Measurements from ENCODE around the gene MID1IP1. TPM values are rescaled to one million over a fixed set of nuclear protein-coding genes. Genes with fewer than 3 reads are reported as not detected.

MID1IP1 gene
- total RNA-seq, 1 donor from 2014 or later, result 20.5 TPM

DNA sequence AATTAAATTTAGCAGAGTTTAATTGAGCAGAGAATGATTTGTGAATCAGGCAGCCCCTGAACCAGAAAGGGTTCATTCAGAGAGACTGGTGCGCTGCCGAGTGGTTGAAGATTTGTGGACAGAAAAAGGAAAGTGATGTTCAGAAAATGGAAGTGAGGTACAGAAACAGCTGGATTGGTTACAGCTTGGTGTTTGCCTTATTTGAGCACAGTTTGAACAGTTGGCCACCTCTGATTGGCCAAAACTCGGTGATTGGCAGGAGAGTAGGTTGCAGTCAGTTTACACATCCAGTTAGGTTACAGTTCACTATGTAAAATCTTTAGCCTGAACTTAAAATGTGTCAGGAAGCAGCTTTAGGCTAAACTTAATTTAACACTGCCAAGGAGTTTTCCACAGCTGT lies 14.9 kb downstream of the MID1IP1 start:
- no peak for DNase-seq

GRCh38 chrX:38817004-38817703 lies 15.9 kb downstream of the MID1IP1 start:
- peak; percentile 18 for DNase-seq

GRCh38 chrX:38819163-38819562 lies 17.9 kb downstream of the MID1IP1 start:
- DNase-seq, result no peak

DNA sequence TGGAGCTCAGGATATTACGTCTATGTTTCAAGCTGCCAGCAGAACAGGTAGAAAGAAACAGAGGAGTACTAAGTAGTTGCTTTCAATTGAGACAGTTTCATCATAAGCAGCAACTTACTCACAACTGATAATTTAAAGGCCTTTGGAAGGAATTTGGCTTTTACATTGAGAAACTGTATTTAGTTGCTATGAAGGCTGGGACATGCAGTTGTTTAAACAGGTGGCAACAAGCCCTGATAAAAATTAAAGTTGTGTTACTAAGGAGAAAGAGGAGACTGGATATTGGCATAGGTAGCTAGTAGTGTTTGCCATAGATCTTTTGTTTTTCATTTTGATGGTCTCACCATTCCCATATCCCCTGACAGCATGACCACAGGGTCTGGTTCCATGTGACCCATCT lies 18.4 kb downstream of the MID1IP1 start:
- DNase-seq, result no peak

GRCh38 chrX:38820751-38821150 lies 19.5 kb downstream of the MID1IP1 start:
- DNase-seq, result no peak

- peak; percentile 41 for DNase-seq
These were observed 22.9 kb downstream of the MID1IP1 start for GRCh38 chrX:38824176-38824575.

- no peak for DNase-seq
These were observed 30.7 kb downstream of the MID1IP1 start for GRCh38 chrX:38831949-38832348.

- DNase-seq, result no peak
These were observed 36.1 kb downstream of the MID1IP1 start for GRCh38 chrX:38837389-38837788.

- no peak for DNase-seq
These were observed 38.0 kb downstream of the MID1IP1 start for GRCh38 chrX:38839277-38839676.

DNA sequence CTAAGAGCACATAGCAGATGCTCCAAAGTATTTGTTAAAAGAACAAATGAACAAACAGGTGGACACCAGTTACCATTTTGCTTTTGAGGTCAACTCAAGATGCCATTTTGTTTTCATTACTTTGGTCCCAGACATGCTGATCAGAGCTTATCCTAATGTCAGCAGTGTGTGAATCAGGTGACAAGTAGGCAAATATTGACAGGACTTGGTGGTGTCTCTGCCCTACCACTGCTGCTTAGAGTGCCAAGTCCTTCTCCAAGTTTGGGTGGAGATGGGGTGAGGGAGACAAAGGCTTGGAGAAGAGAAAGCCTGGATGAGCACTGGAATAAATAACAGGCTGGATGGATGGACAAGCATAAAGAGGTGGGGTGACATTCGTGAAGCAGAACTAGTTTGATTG lies 38.7 kb downstream of the MID1IP1 start:
- DNase-seq, result no peak

GRCh38 chrX:38841750-38842149 lies 40.5 kb downstream of the MID1IP1 start:
- no peak for DNase-seq

DNA sequence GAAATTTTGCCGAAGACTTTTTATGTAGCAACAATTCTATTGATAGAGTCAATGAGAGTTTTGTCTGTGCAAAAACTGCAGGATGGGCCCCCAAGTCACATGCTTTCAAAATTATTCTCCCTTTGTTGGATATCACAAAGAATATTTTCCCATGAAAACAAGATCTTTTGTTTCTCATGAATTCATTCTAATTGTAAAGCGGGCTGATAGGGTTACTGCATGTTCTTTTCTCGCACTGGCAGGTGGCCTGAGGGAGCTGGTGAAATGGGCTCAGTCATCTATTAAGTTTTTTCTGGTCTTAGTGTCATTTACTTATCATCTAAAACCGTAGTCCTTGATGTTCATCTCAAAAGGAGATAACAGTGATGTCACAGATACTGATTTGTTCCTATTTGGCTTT lies 44.2 kb downstream of the MID1IP1 start:
- DNase-seq, result no peak

DNA sequence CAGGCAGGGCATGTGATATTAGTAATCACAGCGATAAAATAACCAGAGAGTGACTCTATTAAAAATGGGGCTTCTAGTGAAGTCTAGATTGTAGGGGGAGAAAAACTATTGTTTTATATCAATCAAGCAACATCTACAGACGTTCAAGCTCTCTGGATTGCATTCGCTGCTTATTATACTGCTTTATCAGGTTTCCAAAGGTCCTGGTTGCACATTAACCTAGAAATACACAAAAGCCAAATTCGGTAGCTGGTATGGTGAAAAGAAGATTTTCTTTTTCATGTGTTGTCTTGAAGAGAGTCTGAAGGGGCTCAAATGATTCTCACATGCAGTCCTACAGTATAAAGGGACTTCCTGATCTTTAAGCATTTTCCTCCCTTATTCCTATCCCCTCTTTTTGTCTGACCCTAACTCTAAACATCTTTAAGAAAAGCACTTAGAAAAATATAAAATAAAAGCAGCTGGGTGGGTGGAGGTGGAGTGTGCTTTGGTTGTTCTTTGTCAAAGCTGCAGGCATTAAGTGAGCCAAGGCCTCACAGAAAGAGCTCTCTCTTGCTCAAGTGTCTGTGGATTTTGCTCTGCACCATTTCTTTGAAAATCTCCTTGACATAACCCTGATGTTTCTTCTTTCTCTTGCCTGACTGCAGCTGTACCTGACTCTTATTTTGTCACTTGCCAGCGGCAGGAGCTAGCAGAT lies 46.1 kb downstream of the MID1IP1 start:
- no peak for DNase-seq

- DNase-seq, result peak; percentile 7
These were observed 46.6 kb downstream of the MID1IP1 start for GRCh38 chrX:38847903-38848230.

- no peak for DNase-seq
These were observed 47.6 kb downstream of the MID1IP1 start for GRCh38 chrX:38848671-38849455.

- no peak for DNase-seq
These were observed 49.7 kb downstream of the MID1IP1 start for GRCh38 chrX:38850807-38851544.

DNA sequence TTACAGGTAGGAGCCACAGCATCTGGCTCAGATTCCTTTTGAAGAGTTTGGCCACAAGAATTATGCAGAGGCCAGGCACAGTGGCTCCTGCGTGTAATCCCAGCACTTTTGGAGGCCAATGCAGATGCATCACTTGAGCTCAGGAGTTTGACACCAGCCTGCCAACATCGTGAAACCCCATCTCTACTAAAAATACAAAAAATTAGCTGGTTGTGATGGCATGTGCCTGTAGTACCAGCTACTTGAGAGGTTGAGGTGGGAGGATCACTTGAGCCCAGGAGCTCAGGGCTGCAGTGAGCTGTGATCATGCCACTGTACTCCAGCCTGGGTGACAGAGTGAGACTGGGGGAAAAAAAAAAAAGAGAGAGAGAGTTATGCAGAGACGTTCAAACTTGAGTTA lies 53.0 kb downstream of the MID1IP1 start:
- no peak for DNase-seq

Other genes starting within 250 kb of the MID1IP1 start
- 9.8 TPM for gene TSPAN7, start 239.9 kb upstream of the MID1IP1 start, total RNA-seq

Data from skin of body (tissue), 2 donors.